Measurements from ENCODE around the gene DHRS7C. TPM values are rescaled to one million over a fixed set of nuclear protein-coding genes. Genes with fewer than 3 reads are reported as not detected.

DHRS7C gene
- total RNA-seq, 6 experiments from 2014 or later = not detected

DNA sequence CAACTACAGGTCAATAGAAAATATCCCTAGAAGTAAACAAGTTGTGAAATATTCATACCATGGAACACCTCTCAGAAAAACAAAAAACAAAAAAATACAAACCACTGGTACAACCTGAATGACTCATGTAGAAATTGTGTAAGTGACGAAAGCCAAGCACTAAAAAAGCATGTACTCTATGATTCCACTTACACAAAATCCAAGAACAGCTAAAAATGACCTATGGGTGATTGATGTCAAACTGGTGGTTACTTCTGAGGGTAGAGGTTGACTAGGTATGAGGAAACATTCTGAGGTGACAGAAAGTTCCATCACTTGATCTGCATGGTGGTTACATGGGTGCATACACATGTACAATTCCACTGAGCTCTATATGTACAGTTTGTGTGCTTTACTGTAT is 31.1 kb downstream of the DHRS7C start:
- H3K36me3 ChIP-seq = no peaks in the 10 kb centered on the region
- ATAC-seq = no peak
- intact Hi-C loops (cut with DNase I) = no loop called here
- no peaks in the 10 kb centered on the region for H3K9me3 ChIP-seq
- DNase-seq = no peak
- no peak overlapping the region for H3K27ac ChIP-seq
- no peak overlapping the region for H3K4me3 ChIP-seq
- no peaks in the 10 kb centered on the region for H3K4me1 ChIP-seq
- TF ChIP-seq POLR2A (IDR thresholded peaks at IDR 0.05) = no peak
- TF ChIP-seq, protein P1, sequence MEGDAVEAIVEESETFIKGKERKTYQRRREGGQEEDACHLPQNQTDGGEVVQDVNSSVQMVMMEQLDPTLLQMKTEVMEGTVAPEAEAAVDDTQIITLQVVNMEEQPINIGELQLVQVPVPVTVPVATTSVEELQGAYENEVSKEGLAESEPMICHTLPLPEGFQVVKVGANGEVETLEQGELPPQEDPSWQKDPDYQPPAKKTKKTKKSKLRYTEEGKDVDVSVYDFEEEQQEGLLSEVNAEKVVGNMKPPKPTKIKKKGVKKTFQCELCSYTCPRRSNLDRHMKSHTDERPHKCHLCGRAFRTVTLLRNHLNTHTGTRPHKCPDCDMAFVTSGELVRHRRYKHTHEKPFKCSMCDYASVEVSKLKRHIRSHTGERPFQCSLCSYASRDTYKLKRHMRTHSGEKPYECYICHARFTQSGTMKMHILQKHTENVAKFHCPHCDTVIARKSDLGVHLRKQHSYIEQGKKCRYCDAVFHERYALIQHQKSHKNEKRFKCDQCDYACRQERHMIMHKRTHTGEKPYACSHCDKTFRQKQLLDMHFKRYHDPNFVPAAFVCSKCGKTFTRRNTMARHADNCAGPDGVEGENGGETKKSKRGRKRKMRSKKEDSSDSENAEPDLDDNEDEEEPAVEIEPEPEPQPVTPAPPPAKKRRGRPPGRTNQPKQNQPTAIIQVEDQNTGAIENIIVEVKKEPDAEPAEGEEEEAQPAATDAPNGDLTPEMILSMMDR (IDR thresholded peaks at IDR 0.05) = no peak
- WGBS (ENCODE audit: insufficient coverage, low coverage, low lambda C conversion rate, missing lambda C conversion rate) = 36% methylated on average over 1 of the region's 1 CpG
- H3K27me3 ChIP-seq = no peaks in the 10 kb centered on the region

DNA sequence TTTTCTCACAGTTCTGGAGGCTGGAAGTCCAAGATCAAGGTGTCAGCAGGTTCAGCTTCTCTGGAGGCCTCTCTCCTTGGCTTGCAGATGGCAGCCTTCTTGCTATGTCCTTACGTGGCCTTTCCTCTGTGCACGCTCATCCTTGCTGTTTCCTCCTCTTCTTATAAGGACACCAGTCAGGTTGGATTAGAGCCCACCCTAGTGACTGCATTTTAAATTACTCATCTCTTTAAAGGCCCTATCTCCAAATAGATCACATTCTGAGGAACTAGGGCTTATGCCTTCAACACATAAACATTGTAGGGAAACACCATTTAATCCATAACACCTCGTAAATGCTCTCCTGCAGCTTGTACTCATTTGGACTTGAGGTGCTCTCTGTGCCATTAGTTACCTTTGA is 36.3 kb downstream of the DHRS7C start:
- ATAC-seq (no peak), DNase-seq (no peak)
- Histone ChIP-seq H3K4me3 (no peak overlapping the region), H3K27ac (no peak overlapping the region), H3K9me3 (no peaks in the 10 kb centered on the region), H3K4me1 (no peaks in the 10 kb centered on the region), H3K27me3 (no peaks in the 10 kb centered on the region), H3K36me3 (no peaks in the 10 kb centered on the region)
- TF ChIP-seq POLR2A (IDR thresholded peaks at IDR 0.05) = no peak
- TF ChIP-seq, protein P1 (IDR thresholded peaks at IDR 0.05) = no peak
- WGBS (ENCODE audit: insufficient coverage, low coverage, low lambda C conversion rate, missing lambda C conversion rate) = 54% methylated on average over 3 of the region's 3 CpGs
- intact Hi-C loops (cut with DNase I) = no loop called here

DNA sequence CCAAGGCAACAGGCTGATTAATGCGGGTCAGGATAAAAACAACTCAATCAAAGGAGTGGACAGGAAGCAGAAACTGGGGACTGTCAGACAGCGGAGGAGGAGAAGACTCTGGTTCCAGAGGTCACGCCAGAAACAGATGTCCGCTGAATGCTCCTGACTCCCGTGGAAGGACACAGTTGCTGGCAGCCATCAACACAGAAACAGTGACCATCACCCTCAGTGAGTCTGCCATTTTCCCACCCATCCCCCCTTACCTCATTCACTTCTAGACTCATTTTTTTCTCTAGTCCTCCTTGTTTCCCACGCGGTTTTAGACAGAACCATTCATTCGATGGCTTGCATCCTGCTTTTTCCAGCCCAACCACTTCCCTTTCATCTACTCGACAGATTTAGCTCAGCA is 40.9 kb downstream of the DHRS7C start:
- intact Hi-C loops (cut with DNase I) = no loop called here
- Histone ChIP-seq H3K36me3 (no peaks in the 10 kb centered on the region), H3K4me1 (no peaks in the 10 kb centered on the region), H3K27me3 (peaks cover 0 to 7% of the 10 kb centered on the region in 2 donors), H3K27ac (no peak overlapping the region), H3K4me3 (no peak overlapping the region), H3K9me3 (no peaks in the 10 kb centered on the region)
- 49% methylated on average over 5 of the region's 9 CpGs for whole genome bisulfite sequencing (ENCODE audit: insufficient coverage, low coverage, low lambda C conversion rate, missing lambda C conversion rate)
- TF ChIP-seq, protein P1 (IDR thresholded peaks at IDR 0.05) = no peak
- TF ChIP-seq POLR2A (IDR thresholded peaks at IDR 0.05) = no peak
- ATAC-seq (peak; percentile 55 to 77 (median 68)), DNase-seq (no peak)

DNA sequence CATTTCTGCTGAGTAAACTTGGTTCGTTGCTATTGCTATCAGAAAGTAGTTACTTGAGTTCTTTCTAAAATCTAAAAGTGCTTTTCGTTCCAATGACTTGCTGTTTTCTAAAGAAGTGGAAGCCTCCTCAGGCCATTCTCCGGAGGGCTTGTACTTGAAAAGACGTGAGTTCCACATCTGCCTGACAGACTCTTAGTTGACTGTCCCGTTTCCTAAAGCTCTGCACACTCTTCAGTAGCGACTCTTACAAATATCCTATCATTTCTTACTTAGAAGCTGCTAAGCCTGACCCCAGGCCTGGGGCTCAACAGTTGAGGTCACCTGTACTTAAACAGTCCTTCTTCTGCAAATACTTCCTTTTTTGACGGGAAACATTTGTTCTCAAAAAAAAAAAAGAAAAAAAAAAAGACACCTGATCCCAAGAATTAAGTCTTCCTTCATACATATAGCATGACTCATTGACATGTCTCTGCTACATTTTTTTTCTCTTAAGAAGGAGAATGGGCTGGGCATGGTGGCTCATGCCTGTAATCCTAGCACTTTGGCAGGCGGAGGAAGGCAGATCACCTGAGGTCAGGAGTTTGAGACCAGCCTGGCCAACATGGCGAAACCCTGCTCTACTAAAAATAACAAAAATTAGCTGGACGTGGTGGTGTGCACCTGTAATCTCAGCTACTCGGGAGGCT is 61.5 kb downstream of the DHRS7C start:
- H3K27ac ChIP-seq = no peak overlapping the region
- intact Hi-C loops (cut with DNase I) = no loop called here
- 66% methylated on average over 7 of the region's 11 CpGs for WGBS (ENCODE audit: insufficient coverage, low coverage, low lambda C conversion rate, missing lambda C conversion rate)
- H3K4me1 ChIP-seq = no peaks in the 10 kb centered on the region
- no peaks in the 10 kb centered on the region for H3K9me3 ChIP-seq
- H3K4me3 ChIP-seq = no peak overlapping the region
- DNase-seq = no peak
- no peaks in the 10 kb centered on the region for H3K36me3 ChIP-seq
- ATAC-seq = no peak
- TF ChIP-seq, protein P1 (IDR thresholded peaks at IDR 0.05) = no peak
- TF ChIP-seq POLR2A (IDR thresholded peaks at IDR 0.05) = no peak
- no peaks in the 10 kb centered on the region for H3K27me3 ChIP-seq
